Measurements from ENCODE around the gene ALOX12B. TPM values are rescaled to one million over a fixed set of nuclear protein-coding genes. Genes with fewer than 3 reads are reported as not detected.
"Not testable (repeated sequence)": the region's sequence is repeated elsewhere in the genome, so short reads cannot be mapped to it uniquely, and the experiment has no call there.

ALOX12B gene
- total RNA-seq, 4 donors from 2014 or later, result not detected

- H3K27me3 ChIP-seq, result peaks cover 0 to 20% of the 10 kb centered on the region in 2 donors
- no peaks in the 10 kb centered on the region for H3K4me1 ChIP-seq
- no peaks in the 10 kb centered on the region for H3K36me3 ChIP-seq
- DNase-seq (ENCODE audit: low spot score in 2 of 2), result no peak
- no peak for TF ChIP-seq CTCF (IDR thresholded peaks at IDR 0.05)
- TF ChIP-seq EP300 (IDR thresholded peaks at IDR 0.05), result no peak
- no peak for TF ChIP-seq POLR2A (IDR thresholded peaks at IDR 0.05)
- peaks cover 0 to 4% (median 0%) of the 10 kb centered on the region in 4 donors for H3K9me3 ChIP-seq
- H3K4me3 ChIP-seq, result no peak overlapping the region
- 77 to 81% methylated on average over 9 of the region's 9 CpGs for WGBS, 2 donors
- H3K27ac ChIP-seq, result no peak overlapping the region
Observed at GRCh38 chr17:8025176-8025911, 62.2 kb downstream of the ALOX12B start.

- not testable (repeated sequence) for H3K4me1 ChIP-seq; DNase-seq (ENCODE audit: low spot score in 2 of 2); H3K9me3 ChIP-seq; H3K36me3 ChIP-seq; H3K27ac ChIP-seq; H3K4me3 ChIP-seq
- peaks cover 0 to 13% of the 10 kb centered on the region in 2 donors for H3K27me3 ChIP-seq
- WGBS, 2 donors, result 55 to 74% methylated on average over 6 of the region's 6 CpGs
Observed at GRCh38 chr17:8024161-8024560, 63.4 kb downstream of the ALOX12B start.

Small RNAs within 50 kb of the gene (small RNA-seq; reads per million reads assigned to genes)
- not detected for gene MIR4314

Other genes with a start within 250 kb of the ALOX12B start
- gene TMEM88, start 232.7 kb downstream of the ALOX12B start, total RNA-seq, result 10 to 100 TPM in 3 of 4 donors, 1 to 10 TPM in 1; 9.2 to 41.7 (median 25.6) TPM
- 100 to 1,000 TPM; 104 to 198 (median 167) TPM for gene NAA38, start 230.2 kb downstream of the ALOX12B start, total RNA-seq
- 10 to 100 TPM in 2 of 4 donors, 1 to 10 TPM in 2; 9.4 to 13.6 (median 11.1) TPM for gene CYB5D1, start 229.7 kb downstream of the ALOX12B start, total RNA-seq
- 100 to 1,000 TPM in 3 of 4 donors, 10 to 100 TPM in 1; 80.4 to 202 (median 125) TPM for gene CHD3, start 198.9 kb downstream of the ALOX12B start, total RNA-seq
- 10 to 100 TPM in 1 of 4 donors, 1 to 10 TPM in 3; 2.6 to 41.2 (median 3.8) TPM for gene RNF227, start 171.4 kb downstream of the ALOX12B start, total RNA-seq
- 1 to 10 TPM; 1.1 to 6.0 (median 1.4) TPM for gene KCNAB3, start 157.9 kb downstream of the ALOX12B start, total RNA-seq
- gene TRAPPC1, start 155.8 kb downstream of the ALOX12B start, total RNA-seq, result 10 to 100 TPM; 24.1 to 39.3 (median 36.8) TPM
- gene CNTROB, start 155.5 kb downstream of the ALOX12B start, total RNA-seq, result 10 to 100 TPM; 22.4 to 38.0 (median 28.0) TPM
- gene GUCY2D, start 85.1 kb downstream of the ALOX12B start, total RNA-seq, result under 1 TPM in 1 of 4 donors, not detected in 3; 0.30 TPM
- 10 to 100 TPM in 2 of 4 donors, 1 to 10 TPM in 2; 3.8 to 22.8 (median 9.3) TPM for gene ALOX15B, start 48.7 kb downstream of the ALOX12B start, total RNA-seq
- gene ALOXE3, start 30.8 kb upstream of the ALOX12B start, total RNA-seq, result not detected
- 1 to 10 TPM in 1 of 4 donors, not detected in 3; 2.1 TPM for gene HES7, start 36.4 kb upstream of the ALOX12B start, total RNA-seq
- 100 to 1,000 TPM; 157 to 328 (median 204) TPM for gene PER1, start 64.7 kb upstream of the ALOX12B start, total RNA-seq
- 10 to 100 TPM; 48.0 to 72.1 (median 59.0) TPM for gene VAMP2, start 75.2 kb upstream of the ALOX12B start, total RNA-seq
- 10 to 100 TPM; 28.2 to 47.1 (median 38.2) TPM for gene TMEM107, start 88.7 kb upstream of the ALOX12B start, total RNA-seq
- gene BORCS6, start 102.5 kb upstream of the ALOX12B start, total RNA-seq, result 10 to 100 TPM; 13.8 to 22.4 (median 19.4) TPM
- 10 to 100 TPM; 31.2 to 78.1 (median 39.6) TPM for gene AURKB, start 122.9 kb upstream of the ALOX12B start, total RNA-seq
- gene CTC1, start 160.3 kb upstream of the ALOX12B start, total RNA-seq, result 10 to 100 TPM; 22.3 to 30.1 (median 25.3) TPM
- gene PFAS, start 161.6 kb upstream of the ALOX12B start, total RNA-seq, result 10 to 100 TPM; 19.2 to 39.9 (median 29.5) TPM
- 10 to 100 TPM; 23.0 to 35.4 (median 25.1) TPM for gene RANGRF, start 201.0 kb upstream of the ALOX12B start, total RNA-seq
- 1 to 10 TPM; 2.5 to 7.0 (median 6.1) TPM for gene SLC25A35, start 207.7 kb upstream of the ALOX12B start, total RNA-seq
- 10 to 100 TPM in 2 of 4 donors, 1 to 10 TPM in 2; 6.7 to 77.7 (median 12.0) TPM for gene ARHGEF15, start 222.5 kb upstream of the ALOX12B start, total RNA-seq

All from tibial nerve (tissue), 4 donors.